NCI-H2171 (cell line): Measurements from ENCODE around the gene VIPR2.
"Not testable (repeated sequence)": the region's sequence is repeated elsewhere in the genome, so short reads cannot be mapped to it uniquely, and the experiment has no call there.

ENCODE experiments used
- DNase-seq: peaks from one replicate; lab custom pipeline; 2025; lab: John Stamatoyannopoulos, UW

Gene VIPR2

DNA sequence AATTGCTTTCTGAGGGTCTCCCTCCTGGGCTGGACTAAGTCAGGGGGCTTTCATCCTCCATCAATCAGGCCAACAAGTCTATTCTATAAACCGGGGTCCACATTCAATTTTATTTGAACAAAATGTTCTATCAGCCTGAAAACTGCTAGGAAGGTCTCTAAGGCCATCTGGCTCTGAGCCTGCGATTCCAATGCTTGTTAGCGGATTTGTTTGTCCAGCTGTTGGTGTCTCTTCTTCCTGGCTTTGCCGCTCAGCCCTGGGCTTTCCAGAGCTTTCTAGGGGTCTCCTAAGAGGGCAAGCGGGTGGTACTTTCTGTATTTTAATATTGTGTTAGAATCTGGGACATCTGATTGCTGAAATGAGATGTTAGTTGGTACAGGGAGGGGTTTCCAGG lies 136.7 kb downstream of the VIPR2 start:
- DNase-seq, result no peak

DNA sequence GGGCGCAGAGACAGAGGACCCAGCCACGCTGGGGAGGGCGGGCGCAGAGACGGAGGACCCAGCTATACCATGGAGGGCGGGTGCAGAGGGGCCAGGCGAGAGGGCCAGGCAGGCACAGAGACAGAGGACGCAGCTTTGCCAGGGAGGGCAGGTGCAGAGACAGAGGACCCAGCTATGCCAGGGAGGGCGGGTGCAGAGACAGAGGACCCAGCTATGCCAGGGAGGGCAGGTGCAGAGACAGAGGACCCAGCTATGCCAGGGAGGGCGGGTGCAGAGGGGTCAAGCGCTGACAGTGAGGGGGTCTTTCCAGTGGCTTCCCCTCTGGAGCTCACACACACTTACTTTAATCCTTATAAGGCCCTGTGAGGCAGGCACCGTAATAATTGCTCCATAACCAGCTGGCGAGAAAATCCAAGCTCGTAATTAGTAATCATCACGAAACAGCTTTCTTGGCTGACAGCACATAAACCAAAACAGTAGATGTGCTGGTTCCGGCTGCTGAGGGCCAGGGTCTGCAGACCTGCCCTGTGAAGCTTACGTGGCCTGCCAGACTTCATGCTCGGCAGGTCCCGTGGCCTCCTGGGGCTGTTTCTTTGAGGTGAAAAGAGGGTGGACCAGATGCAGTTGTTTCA lies 137.2 kb downstream of the VIPR2 start:
- no peak for DNase-seq

DNA sequence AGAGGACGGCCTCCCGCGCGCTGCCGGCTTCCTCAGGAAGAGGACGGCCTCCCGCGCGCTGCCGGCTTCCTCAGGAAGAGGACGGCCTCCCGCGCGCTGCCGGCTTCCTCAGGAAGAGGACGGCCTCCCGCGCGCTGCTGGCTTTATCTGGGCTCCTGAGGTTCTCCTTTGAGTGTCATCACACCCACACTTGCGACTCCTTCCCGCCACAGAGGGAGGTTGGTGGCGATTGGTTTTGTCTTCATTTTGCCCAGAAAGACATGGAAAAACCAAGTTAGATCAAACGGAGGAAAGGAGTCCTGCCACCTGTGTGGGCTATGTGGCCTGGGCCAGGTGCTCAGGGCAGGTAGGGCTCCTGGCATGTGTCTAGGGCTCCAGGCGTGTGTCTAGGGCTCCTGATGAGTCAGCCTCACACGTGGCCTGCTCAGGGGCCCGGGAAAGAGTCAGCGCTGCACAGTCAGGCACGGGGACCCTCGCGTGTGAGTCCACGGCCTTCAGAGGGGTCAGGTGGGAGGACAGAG lies 138.0 kb downstream of the VIPR2 start:
- DNase-seq, result no peak

DNA sequence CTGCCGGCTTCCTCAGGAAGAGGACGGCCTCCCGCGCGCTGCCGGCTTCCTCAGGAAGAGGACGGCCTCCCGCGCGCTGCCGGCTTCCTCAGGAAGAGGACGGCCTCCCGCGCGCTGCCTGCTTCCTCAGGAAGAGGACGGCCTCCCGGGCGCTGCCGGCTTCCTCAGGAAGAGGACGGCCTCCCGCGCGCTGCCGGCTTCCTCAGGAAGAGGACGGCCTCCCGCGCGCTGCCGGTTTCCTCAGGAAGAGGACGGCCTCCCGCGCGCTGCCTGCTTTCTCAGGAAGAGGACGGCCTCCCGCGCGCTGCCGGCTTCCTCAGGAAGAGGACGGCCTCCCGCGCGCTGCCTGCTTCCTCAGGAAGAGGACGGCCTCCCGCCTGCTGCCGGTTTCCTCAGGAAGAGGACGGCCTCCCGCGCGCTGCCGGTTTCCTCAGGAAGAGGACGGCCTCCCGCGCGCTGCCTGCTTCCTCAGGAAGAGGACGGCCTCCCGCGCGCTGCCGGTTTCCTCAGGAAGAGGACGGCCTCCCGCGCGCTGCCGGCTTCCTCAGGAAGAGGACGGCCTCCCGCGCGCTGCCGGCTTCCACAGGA lies 138.6 kb downstream of the VIPR2 start:
- DNase-seq, result not testable (repeated sequence)

DNA sequence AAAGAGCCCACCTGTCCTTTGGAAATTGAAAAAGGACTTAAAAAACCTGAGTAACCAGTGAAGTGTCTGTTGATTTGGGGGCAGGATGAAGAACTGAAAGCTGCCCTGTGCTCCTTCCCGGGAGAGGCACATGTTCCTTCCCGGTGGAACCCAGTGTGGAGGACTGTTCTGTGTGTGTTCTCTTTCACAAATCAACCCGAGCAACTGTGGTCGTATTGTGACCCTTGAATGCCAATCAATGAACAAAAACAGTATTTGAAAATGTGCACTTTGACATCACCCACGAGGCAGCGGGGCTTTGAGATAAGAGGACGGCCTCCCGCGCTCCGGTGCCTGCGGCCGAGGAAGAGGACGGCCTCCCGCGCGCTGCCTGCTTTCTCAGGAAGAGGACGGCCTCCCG lies 139.0 kb downstream of the VIPR2 start:
- DNase-seq, result no peak

DNA sequence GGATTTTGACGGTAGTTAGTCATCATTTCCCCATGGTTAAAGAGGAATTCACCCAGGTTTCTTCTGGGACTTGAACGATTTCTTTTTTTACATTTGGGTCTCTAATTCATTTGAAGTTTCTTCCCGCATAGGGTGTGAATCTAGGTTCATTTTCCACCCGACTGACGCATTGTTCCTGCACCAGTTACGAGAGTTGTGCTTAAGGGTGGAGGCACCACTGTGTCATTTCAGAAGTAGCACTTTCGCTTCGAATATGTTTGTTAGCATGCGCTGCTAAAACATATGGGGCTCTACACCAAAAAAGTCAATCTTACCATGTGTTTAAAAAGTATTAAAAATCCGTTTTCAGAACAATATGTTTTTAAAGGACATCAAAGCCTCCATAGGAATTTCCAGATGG lies 140.3 kb downstream of the VIPR2 start:
- DNase-seq, result no peak

DNA sequence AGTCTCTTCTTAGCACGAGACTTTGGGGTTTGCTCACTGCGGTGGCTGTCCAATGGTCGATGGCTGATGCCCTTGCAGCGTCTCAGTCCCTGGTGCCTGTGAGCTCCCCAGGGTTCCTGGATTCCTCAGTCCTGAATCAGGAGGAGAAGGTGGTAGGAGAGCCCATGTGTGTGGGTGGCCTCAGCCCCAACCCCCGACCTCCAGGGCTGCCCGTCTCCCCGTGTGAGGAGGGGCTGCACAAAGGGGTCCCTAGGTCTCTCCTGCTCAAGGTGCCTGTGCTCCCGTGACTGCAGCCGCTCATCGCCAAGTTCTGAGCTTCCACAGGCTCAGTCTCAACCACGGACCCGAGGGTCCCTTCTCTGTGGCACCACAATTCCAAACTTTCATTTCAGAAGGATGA lies 142.9 kb downstream of the VIPR2 start:
- DNase-seq, result no peak

DNA sequence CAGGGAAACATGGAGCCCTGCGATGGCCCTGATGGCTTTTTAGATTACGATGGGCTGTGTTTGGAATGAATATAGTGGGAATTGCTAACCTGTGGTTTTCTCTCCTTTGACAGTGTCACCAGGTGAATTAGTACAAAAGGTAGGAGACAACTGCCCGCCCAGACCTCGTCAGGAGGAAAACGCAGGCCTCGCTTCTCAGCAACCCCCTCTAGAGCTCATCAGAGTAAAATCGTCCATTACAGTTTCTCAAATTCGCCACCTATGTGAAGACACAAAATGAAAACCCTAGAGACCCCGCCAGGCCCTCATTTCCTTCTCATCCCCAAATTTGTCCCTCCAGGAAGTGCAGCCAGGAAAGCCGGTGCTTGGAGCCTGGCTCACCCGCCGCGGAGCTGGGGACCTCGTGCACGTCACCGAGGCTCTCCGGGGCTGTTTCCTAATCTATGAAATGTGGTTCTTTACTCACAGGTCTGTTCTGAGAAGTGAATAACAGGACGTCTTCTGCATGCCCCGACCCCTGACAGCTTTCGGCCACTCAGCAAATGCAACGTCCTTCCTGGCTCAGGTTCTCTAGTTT lies 143.7 kb downstream of the VIPR2 start:
- no peak for DNase-seq

DNA sequence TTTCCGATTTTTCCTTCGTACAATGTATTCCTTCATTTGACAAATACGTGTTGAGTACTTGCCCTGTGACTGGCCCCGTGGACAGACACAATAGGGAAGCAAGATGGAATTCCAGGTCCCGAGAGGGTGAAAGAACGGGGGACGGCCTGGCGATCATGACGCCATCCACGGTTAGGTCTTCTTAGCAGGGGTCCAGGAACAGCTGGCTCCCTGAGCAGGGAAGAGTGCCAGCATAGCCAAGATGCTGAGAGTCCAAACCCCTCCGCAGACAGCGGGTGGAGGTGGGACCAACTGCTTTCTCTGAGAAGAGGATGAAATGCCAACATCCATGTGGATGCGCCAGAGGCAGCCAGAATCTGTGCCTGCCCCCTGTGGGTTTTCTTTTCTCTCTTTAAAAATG lies 144.6 kb downstream of the VIPR2 start:
- DNase-seq, result no peak

DNA sequence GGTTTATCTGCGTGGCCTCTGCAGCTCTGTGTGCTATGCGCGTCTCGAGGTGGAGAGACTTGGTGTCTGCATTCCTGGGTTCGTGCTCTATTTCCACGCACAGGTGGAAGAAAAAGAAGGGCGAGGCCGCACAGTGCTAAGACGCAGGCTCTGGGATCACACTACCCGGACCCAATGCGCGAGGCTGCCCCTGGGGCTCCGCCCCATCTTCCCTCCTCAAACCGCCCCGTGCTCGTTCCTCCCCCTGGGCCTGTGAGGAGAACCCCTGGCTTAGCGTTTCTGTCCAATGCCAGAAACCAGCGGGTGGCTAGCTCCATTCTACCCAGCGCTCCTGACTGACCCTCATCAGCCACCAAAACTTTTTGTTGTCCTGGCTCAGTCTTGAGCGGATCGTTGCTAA lies 145.2 kb downstream of the VIPR2 start:
- no peak for DNase-seq

DNA sequence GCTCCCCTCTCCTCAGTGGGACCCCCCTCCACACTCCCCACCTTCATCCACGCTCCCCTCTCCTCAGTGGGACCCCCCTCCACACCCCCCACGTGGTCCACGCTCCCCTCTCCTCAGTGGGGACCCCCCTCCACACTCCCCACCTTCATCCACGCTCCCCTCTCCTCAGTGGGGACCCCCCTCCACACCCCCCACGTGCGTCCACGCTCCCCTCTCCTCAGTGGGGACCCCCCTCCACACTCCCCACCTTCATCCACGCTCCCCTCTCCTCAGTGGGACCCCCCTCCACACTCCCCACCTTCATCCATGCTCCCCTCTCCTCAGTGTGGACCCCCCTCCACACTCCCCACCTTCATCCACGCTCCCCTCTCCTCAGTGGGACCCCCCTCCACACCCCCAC lies 146.4 kb downstream of the VIPR2 start:
- not testable (repeated sequence) for DNase-seq

DNA sequence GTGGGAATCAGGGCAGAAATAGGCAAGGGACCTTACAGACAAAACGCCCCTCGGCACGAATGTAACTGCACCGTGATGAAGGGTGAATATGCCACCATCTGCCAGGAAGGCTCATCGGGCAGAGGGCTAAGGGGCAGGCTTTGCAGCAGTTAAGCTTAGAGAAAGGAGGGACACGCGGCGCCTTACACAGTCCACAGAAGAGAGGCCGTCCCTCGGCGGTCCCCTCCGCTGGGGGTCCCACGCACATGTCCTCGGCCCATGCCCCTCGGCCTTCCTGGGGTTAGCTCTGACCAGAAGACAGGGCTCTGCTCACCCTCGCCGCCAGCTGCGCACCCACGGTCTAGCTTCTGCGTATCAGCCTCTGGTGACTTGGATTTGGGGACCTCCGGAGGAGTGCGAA lies 147.2 kb downstream of the VIPR2 start:
- DNase-seq, result no peak

DNA sequence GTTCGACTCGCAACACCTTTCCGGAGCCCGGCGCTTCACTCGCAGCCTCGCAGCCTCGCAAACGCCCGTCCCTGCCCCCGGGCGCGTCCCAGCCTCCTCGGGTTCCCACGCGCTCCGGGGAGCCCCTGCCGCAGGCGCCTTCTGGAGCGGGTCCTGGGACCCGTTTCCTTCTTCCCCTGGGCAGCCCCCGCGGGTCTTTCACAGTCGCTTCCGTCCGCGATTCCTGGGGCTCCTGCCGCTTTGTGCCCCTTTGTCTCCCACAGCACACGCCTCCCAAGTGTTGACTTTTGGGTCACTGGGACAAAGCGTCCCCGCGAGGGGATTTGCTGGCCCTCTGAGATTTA lies 147.6 kb downstream of the VIPR2 start:
- no peak for DNase-seq

DNA sequence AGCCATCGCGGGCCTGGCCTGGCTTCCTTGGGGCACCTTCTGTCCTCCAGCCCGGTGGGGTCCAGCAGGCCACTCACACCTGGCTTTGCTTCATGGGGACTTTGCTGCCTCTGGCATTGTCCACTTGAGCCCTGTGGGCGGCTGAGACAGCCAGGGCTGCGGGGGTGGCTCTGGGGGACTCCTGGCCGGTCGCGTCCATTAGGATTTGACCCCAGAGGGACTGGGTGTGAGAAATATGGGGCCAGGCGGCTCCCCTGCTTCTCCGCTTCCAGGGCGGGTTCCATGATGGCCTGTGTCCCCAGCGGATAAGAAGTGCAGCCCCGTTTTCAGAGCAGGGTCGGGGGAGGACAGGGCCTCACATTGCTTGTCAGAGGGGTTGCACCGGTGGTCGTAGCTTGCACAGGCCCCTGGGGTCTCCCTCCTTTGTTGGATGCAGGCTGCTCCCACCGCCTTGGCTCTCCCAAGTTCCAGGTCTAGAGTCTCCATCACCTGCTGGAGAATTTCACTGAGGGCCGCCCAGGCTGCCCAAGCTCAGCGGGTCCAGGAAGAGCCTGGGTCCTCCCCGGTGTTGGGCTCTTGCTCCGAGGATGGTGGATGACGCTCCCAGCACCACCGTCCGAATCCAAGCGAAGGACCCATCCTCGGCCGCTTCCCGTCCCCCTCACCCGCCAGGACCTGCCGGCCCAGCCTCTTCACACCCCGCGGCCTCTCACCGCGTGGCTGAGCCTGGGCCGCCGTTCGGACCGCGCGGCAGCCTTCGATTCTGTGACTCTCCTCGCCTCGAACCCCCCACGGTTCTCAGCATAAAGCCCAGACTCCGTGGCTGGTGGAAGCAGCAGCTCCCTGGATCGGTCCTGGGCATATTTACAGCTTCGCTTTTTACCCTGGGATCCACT lies 148.2 kb downstream of the VIPR2 start:
- DNase-seq, result no peak

DNA sequence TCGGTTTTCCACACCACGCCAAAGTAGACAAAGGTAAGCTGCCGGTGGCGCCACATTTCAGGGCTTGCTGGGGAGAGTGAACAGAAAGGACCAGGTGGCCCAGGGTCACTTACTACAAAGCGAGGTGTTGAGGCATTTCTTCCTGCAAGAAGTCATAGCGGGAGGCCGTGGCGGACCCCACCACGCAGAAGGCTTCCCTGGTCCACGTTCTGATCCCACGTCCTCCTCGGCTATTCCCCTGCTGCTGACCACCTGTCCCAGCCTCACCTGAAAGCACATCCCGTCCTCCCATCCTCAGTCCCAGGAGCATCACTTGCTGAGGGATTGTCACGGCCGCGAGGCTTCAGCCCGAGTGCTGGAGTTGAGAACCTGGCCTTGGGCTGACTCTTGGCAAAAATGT lies 149.2 kb downstream of the VIPR2 start:
- DNase-seq, result no peak

DNA sequence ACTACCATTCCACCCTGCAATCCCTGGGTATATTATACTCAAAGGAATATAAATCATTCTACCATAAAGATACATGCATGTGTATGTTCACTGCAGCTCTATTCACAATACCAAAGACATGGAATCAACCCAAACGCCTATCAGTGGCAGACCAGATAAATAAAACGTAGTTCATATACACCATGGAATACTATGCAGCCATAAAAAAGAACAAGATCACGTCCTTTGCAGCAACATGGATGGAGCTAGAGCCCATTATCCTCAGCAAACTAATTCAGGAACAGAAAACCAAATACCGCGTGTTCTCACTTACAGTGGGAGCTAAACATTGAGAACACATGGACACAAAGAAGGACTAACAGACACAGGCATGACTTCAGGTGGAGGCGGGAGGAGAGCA lies 150.0 kb downstream of the VIPR2 start:
- no peak for DNase-seq

DNA sequence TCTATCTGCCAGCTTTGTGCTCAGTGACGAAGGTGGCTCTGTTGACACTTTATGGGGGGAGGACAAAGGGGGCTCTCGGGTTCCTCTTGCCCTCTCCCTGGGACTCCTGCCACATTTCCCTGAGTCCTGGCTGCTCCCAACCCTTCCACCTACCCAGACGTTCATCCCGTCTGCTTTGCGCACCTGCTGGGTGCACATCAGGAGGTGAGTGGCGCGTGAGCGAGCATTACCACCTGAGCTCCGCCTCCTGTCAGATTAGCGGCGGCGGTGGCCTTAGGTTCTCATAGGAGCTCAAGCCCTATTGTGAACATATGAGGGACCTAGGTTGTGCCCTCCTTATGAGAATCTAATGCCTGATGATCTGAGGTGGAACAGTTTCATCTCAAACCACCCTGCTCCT lies 151.1 kb downstream of the VIPR2 start:
- DNase-seq, result no peak

DNA sequence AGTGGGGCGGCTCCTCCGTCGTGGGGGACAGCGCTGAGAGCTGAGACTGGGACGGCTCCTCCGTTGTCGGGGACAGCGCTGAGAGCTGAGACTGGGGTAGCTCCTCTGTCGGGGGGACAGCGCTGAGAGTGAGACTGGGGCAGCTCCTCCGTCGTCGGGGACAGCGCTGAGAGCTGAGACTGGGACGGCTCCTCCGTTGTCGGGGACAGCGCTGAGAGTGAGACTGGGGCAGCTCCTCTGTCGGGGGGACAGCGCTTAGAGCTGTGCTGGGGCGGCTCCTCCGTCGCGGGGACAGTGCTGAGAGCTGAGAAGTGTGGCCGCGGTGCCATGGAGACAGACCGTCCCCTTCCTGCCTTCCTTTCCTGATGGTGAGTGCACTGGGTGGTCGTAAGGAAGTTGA lies 151.9 kb downstream of the VIPR2 start:
- no peak for DNase-seq

DNA sequence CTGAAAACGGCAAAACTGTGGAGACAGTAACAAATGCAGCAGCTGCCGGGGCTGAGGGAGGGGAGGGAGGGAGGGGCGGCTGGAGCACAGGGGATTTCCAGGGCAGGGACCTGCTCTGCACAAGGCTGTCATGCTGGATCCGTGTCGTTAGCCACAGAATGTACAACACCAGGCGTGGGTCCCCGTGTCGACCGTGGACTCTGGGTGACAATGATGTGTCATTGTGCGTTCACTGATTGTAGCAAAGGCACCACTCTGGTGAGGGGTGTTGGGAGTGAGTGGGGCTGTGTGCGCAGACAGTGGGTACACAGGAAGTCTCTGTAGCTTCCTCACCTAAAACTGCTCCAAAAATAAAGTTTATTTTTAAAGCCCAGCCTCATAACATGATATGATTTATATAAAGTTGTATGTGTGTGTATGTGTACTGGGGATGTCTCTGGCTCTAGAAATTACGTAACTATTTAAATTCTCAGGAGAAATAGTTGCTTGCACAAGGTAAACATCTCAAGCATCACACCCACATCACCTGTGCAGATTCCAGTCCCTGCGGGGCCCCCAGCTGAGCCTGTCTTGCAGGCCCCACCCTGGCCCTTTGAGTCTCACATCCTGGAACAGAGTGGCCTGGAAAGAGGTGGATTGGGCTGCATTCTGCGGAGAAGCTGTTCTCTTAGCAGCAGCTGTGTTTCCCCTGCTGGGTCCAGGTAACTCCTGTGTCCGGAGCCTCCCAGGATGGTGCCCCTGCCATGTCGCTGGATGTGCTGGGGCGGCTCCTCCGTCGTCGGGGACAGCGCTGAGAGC lies 152.6 kb downstream of the VIPR2 start:
- DNase-seq, result no peak

DNA sequence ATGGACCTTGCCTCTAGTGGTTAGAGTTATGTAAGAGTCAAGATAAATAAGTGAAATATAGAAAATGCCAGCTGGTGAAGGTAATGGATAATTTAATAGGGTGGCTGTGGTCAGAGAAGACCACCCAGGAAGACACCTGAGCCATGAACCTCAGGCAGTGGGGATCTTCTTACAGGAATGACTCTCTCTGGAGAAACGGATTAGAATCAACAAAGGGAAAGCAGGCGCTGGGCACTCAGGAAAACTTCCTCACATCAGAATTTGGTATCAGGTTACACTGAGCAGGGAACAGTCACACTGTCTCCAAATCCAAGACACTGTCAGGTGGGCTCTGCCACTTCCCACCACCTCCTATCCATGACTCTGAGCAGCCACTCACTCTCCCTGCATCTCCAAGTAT lies 155.7 kb downstream of the VIPR2 start:
- DNase-seq, result no peak

DNA sequence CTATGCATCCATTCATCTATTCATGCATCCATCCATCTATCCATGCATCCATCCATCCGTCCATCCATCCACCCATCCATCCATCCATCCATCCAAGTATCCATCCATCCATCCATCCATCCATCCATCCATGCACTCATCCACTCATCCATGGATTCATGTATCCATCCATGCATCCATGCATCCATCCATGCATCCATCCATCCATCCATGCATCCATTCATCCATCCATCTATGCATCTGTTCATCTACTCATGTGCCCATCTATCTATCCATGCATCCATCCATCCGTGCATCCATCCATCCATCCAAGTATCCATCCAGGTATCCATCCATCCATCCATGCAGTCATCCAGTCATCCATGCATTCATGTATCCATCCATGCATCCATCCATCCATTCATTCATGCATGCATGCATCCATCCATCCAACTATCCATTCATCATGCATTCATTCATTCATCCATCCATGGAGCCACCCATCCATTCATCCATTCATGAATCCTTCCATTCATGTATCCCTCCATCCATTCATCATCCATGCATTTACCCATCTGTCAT lies 156.3 kb downstream of the VIPR2 start:
- DNase-seq, result no peak

DNA sequence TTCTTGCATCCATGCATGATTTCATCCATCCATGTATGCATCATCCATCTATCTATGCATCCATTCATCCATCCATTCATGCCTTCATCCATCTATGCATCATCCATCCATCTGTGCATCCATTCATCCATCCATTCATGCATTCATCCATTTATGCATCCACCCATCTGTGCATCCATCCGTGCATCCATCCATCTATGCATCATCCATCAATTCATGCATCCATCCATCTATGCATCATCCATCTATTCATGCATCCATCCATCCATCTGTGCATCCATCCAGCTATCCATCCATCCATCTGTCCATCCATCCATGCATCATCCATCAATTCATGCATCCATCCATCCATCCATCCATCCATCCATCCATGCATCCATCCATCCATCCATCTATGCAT lies 157.0 kb downstream of the VIPR2 start:
- DNase-seq, result no peak
